ENCODE results near the gene PEAK1.
A peak's percentile ranks its signal among the peaks of the same experiment; 100 is the strongest.
"Not testable (repeated sequence)": the region's sequence is repeated elsewhere in the genome, so short reads cannot be mapped to it uniquely, and the experiment has no call there.

Gene PEAK1

DNA sequence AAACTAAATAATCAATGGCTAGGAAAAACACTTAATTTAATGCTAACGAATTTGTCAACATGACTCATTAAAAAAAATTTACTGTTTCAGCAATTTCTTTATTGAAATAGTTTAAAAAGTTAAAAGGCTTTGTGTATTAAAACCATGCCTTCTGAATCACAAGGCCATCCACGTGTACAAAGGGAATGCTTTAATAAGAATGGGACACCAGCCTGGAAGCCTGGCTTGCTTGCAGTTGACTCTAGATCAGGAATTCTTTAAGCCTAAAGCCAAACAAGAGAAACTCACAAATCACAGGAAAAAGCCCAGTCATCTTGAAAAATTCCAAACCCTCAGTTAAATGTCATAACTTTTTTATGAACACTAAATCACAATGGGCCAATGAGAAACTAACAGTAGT, 137.6 kb downstream of the PEAK1 start:
- Histone ChIP-seq H3K9me3 (ENCODE audit: insufficient read depth, low read depth, low read length) (no peaks in the 10 kb centered on the region), H3K4me3 (ENCODE audit: low read length) (peak overlapping the region; percentile 32), H3K27ac (ENCODE audit: low read length) (peak overlapping the region; percentile 52), H3K4me1 (ENCODE audit: insufficient read depth, low read length) (peaks cover 24% of the 10 kb centered on the region), H3K36me3 (ENCODE audit: insufficient read depth, low read depth, low read length) (peaks cover 3% of the 10 kb centered on the region; the same call in 1 of the 2 replicates), H3K27me3 (ENCODE audit: insufficient read depth, low read length) (no peaks in the 10 kb centered on the region), H3K9ac (ENCODE audit: low read depth, low read length) (peak overlapping the region; percentile 67)

DNA sequence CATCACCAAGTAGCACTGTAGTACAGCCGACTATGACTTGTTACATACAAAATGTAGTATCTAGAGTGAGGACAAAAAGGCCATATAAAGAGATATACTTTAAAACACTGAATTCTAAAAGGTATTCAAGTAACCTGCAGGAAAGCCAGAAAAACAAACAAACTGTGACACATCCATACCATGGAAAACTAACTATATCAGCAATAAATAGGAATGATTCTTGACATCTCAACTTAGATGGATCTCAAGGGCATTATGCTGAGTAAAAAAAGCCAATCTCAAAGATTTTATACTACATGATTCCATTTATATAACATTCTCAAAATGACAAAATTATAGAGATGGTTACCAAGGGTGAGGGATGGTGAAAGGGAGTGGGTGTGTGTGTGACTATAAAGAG, 143.0 kb downstream of the PEAK1 start:
- Histone ChIP-seq H3K4me1 (ENCODE audit: insufficient read depth, low read length) (peaks cover under 1% of the 10 kb centered on the region; the same call in 1 of the 2 replicates), H3K9me3 (ENCODE audit: insufficient read depth, low read depth, low read length) (no peaks in the 10 kb centered on the region), H3K27ac (ENCODE audit: low read length) (no peak overlapping the region), H3K4me3 (ENCODE audit: low read length) (no peak overlapping the region), H3K27me3 (ENCODE audit: insufficient read depth, low read length) (no peaks in the 10 kb centered on the region), H3K36me3 (ENCODE audit: insufficient read depth, low read depth, low read length) (no peaks in the 10 kb centered on the region; the same call in 1 of the 2 replicates), H3K9ac (ENCODE audit: low read depth, low read length) (no peak overlapping the region)

DNA sequence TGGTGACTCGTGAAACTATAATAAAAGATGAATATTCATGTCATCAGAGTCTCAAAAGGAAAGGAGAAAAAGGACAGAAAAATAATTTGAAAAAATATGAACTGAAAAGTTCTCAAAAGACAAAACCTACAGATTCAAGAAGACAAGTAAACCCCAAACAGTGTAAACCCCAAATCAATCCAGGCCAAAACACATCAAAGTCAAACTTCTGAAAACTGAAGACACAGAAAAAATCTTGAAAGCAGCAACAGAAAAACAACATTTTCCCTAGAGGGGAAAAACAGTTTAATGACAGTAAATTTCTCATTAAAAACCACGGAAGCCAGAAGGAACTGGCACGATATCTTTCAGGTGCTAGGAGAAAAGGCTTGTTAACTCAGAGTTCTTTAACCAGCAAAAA, 143.8 kb downstream of the PEAK1 start:
- Histone ChIP-seq H3K9ac (ENCODE audit: low read depth, low read length) (no peak overlapping the region), H3K9me3 (ENCODE audit: insufficient read depth, low read depth, low read length) (no peaks in the 10 kb centered on the region), H3K36me3 (ENCODE audit: insufficient read depth, low read depth, low read length) (no peaks in the 10 kb centered on the region; the same call in 1 of the 2 replicates), H3K4me3 (ENCODE audit: low read length) (no peak overlapping the region), H3K27ac (ENCODE audit: low read length) (no peak overlapping the region), H3K4me1 (ENCODE audit: insufficient read depth, low read length) (no peaks in the 10 kb centered on the region), H3K27me3 (ENCODE audit: insufficient read depth, low read length) (no peaks in the 10 kb centered on the region)

GRCh38 chr15:77273136-77273535, 146.8 kb downstream of the PEAK1 start:
- not testable (repeated sequence) for H3K4me3 ChIP-seq (ENCODE audit: low read length); H3K36me3 ChIP-seq (ENCODE audit: insufficient read depth, low read depth, low read length); H3K4me1 ChIP-seq (ENCODE audit: insufficient read depth, low read length); H3K9me3 ChIP-seq (ENCODE audit: insufficient read depth, low read depth, low read length); H3K9ac ChIP-seq (ENCODE audit: low read depth, low read length); H3K27me3 ChIP-seq (ENCODE audit: insufficient read depth, low read length); H3K27ac ChIP-seq (ENCODE audit: low read length)

DNA sequence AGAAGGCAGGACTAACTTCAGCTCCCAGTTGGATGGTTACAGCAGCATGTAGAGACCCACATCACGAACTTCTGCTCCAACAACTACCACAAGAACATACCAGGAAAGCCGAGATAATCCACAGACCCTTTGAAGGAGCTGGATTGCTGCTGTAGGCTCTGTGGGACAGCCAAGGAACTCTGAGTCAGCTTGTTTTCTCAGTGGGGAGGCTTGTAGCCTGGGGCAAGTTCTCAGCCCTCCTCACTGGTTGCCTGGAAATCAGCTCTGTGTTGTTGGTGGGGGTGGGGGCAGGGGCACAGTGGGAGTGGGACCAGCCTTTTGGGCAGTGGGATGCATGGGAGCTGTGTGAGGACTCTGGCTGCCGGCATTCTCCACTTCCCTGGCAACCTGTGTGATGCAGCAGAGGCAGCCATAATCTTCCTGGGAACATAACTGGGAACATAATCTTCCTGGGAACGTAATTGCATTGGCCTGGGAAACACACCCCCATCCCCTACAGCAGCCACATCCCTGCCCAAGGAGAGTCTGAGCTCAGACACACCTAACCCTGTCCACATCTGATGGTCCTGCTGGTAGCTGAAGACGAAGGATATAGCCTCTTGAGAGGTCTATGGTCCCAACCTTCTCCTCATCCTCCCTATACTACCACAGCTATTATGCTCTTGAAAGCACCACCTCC, 153.1 kb downstream of the PEAK1 start:
- Histone ChIP-seq H3K27ac (ENCODE audit: low read length) (no peak overlapping the region), H3K27me3 (ENCODE audit: insufficient read depth, low read length) (no peaks in the 10 kb centered on the region), H3K9ac (ENCODE audit: low read depth, low read length) (no peak overlapping the region), H3K4me1 (ENCODE audit: insufficient read depth, low read length) (peaks cover 4% of the 10 kb centered on the region; the same call in 1 of the 2 replicates), H3K9me3 (ENCODE audit: insufficient read depth, low read depth, low read length) (no peaks in the 10 kb centered on the region), H3K4me3 (ENCODE audit: low read length) (no peak overlapping the region), H3K36me3 (ENCODE audit: insufficient read depth, low read depth, low read length) (no peaks in the 10 kb centered on the region)

DNA sequence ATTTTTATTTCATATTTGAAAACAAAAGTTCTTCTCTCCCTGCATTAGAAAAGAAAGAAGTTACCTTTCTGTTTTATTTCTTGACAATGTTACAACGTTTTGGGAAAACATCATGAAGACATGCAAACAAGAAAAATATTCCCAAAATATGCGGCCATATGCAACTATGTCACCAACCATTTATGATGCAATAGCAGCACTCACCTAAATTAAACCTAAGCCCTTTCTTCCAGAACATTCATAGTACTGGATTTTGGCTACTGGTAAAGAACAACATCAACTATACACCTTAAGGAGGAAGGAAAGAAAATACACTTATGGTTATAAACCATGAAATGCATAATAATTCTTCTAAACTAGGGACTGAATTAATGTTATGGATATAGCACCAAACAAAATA, 164.5 kb downstream of the PEAK1 start:
- Histone ChIP-seq H3K4me3 (ENCODE audit: low read length) (no peak overlapping the region), H3K4me1 (ENCODE audit: insufficient read depth, low read length) (no peaks in the 10 kb centered on the region), H3K36me3 (ENCODE audit: insufficient read depth, low read depth, low read length) (no peaks in the 10 kb centered on the region), H3K27ac (ENCODE audit: low read length) (no peak overlapping the region), H3K9me3 (ENCODE audit: insufficient read depth, low read depth, low read length) (peaks cover 10% of the 10 kb centered on the region; the same call in 1 of the 2 replicates), H3K9ac (ENCODE audit: low read depth, low read length) (no peak overlapping the region), H3K27me3 (ENCODE audit: insufficient read depth, low read length) (no peaks in the 10 kb centered on the region)

DNA sequence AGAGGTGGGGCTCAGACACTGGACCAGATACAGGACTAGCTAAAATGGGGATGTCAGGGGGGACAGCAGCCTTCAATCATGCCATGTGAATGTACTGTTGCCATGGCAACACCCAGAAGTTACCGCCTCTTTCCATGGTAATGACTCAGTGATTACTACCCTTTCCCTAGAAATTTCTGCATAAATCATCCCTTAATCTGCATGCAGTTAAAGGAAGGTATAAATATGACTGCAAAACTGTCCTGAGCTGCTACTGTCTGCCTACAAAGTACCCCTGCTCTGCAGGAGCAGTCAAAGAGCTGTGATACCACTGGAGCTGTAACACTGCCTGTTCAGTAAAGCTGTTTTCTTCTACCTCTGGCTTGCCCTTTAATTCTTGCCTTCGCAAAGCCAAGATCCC, 168.2 kb downstream of the PEAK1 start:
- Histone ChIP-seq H3K9ac (ENCODE audit: low read depth, low read length) (no peak overlapping the region), H3K9me3 (ENCODE audit: insufficient read depth, low read depth, low read length) (no peaks in the 10 kb centered on the region), H3K4me3 (ENCODE audit: low read length) (no peak overlapping the region), H3K36me3 (ENCODE audit: insufficient read depth, low read depth, low read length) (peaks cover 8% of the 10 kb centered on the region; the same call in 1 of the 2 replicates), H3K27me3 (ENCODE audit: insufficient read depth, low read length) (no peaks in the 10 kb centered on the region), H3K4me1 (ENCODE audit: insufficient read depth, low read length) (no peaks in the 10 kb centered on the region), H3K27ac (ENCODE audit: low read length) (no peak overlapping the region)

GRCh38 chr15:77247116-77247515, 172.8 kb downstream of the PEAK1 start:
- no peaks in the 10 kb centered on the region for H3K9me3 ChIP-seq (ENCODE audit: insufficient read depth, low read depth, low read length)
- H3K27me3 ChIP-seq (ENCODE audit: insufficient read depth, low read length): no peaks in the 10 kb centered on the region
- H3K4me3 ChIP-seq (ENCODE audit: low read length): no peak overlapping the region
- H3K27ac ChIP-seq (ENCODE audit: low read length): no peak overlapping the region
- peaks cover 8% of the 10 kb centered on the region; the same call in 1 of the 2 replicates for H3K36me3 ChIP-seq (ENCODE audit: insufficient read depth, low read depth, low read length)
- H3K4me1 ChIP-seq (ENCODE audit: insufficient read depth, low read length): no peaks in the 10 kb centered on the region
- H3K9ac ChIP-seq (ENCODE audit: low read depth, low read length): no peak overlapping the region

DNA sequence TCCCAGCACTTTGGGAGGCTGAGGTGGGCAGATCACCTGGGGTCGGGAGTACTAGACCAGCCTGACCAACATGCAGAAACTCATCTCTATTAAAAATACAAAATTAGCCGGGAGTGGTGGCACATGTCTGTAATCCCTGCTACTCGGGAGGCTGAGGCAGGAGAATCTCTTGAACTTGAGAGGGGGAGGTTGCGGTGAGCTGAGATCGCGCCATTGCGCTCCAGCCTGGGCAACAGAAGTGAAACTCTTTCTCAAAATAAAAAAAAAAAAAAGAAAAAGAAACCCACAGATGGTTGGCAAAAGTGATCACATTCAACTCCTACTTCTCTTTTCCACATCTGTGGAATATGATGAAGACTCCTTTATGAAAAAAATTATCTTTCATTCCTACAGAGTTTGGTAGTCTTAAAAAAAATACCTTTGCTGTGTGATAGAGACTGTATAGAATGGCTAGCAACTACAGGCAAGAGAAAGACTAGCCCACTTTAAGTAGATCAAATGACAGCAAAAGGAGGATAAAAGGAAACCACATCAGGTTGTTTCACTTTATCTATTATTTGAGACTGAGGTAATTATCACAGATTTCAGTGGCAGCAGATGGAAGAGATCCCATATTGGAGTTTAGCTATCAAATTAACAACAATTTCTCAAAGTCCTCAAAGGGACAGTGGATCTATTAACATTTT, 176.0 kb downstream of the PEAK1 start:
- H3K4me3 ChIP-seq (ENCODE audit: low read length): no peak overlapping the region

GRCh38 chr15:77243135-77243534, 176.8 kb downstream of the PEAK1 start:
- peaks cover 7% of the 10 kb centered on the region; the same call in 1 of the 2 replicates for H3K36me3 ChIP-seq (ENCODE audit: insufficient read depth, low read depth, low read length)
- no peak overlapping the region for H3K27ac ChIP-seq (ENCODE audit: low read length)

More for the DNA sequence above, 176.0 kb downstream of the PEAK1 start:
- Histone ChIP-seq H3K36me3 (ENCODE audit: insufficient read depth, low read depth, low read length) (peaks cover 5% of the 10 kb centered on the region; the same call in 1 of the 2 replicates), H3K9ac (ENCODE audit: low read depth, low read length) (no peak overlapping the region), H3K4me1 (ENCODE audit: insufficient read depth, low read length) (no peaks in the 10 kb centered on the region), H3K27me3 (ENCODE audit: insufficient read depth, low read length) (no peaks in the 10 kb centered on the region), H3K27ac (ENCODE audit: low read length) (no peak overlapping the region), H3K9me3 (ENCODE audit: insufficient read depth, low read depth, low read length) (no peaks in the 10 kb centered on the region)

DNA sequence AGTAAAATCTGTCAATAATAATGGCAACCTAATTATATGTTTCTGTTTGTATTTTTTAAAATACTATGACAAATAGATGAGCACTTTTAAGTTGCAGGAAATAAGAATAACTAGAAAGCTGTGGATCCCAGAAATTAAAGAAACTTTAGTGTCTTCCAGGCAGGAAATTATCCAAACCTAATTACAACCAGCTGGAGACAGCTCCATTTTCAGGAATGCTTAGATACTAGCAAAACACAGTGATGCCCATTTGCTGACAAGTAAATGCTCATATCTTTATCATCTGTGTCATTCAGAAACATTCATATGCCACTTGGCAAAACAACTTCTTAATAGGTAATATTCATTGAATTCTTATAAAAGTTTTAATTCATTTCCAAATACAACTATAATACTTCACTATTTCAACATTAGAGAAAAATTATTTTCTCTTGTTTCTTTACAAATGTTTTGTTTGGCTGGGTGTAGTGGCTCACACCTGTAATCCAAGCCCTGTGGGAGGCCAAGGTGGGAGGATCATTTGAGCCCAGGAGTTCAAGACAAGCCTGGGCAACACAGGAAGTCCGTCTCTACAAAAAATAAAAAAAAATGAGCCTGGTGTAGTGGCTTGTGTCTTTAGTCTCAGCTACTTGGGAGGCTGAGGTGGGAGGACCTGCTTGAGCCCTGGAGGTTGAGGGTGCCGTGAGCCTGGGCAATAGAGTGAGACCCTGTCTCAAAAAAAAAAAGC, 179.9 kb downstream of the PEAK1 start:
- no peak overlapping the region for H3K9ac ChIP-seq (ENCODE audit: low read depth, low read length)
- no peak overlapping the region for H3K4me3 ChIP-seq (ENCODE audit: low read length)
- H3K4me1 ChIP-seq (ENCODE audit: insufficient read depth, low read length): no peaks in the 10 kb centered on the region
- no peak overlapping the region for H3K27ac ChIP-seq (ENCODE audit: low read length)
- H3K36me3 ChIP-seq (ENCODE audit: insufficient read depth, low read depth, low read length): peaks cover 25% of the 10 kb centered on the region; the same call in 1 of the 2 replicates
- H3K27me3 ChIP-seq (ENCODE audit: insufficient read depth, low read length): no peaks in the 10 kb centered on the region
- H3K9me3 ChIP-seq (ENCODE audit: insufficient read depth, low read depth, low read length): peaks cover 19% of the 10 kb centered on the region

More at GRCh38 chr15:77243135-77243534, 176.8 kb downstream of the PEAK1 start:
- Histone ChIP-seq H3K9ac (ENCODE audit: low read depth, low read length) (no peak overlapping the region), H3K27me3 (ENCODE audit: insufficient read depth, low read length) (no peaks in the 10 kb centered on the region), H3K4me1 (ENCODE audit: insufficient read depth, low read length) (no peaks in the 10 kb centered on the region), H3K4me3 (ENCODE audit: low read length) (no peak overlapping the region), H3K9me3 (ENCODE audit: insufficient read depth, low read depth, low read length) (no peaks in the 10 kb centered on the region)
